Activated CD4-positive, alpha-beta T cell treated with anti-CD3 and anti-CD28 coated beads, Interleukin-2, amount 50 U/mL, for 48 hours (primary cell): ENCODE data around the gene OTOS.

Experiments
- DNase-seq, 2 experiments: peaks; one replicate each; pipeline ENCODE4 v3.0.0-alpha.2; 2020

OTOS gene

DNA sequence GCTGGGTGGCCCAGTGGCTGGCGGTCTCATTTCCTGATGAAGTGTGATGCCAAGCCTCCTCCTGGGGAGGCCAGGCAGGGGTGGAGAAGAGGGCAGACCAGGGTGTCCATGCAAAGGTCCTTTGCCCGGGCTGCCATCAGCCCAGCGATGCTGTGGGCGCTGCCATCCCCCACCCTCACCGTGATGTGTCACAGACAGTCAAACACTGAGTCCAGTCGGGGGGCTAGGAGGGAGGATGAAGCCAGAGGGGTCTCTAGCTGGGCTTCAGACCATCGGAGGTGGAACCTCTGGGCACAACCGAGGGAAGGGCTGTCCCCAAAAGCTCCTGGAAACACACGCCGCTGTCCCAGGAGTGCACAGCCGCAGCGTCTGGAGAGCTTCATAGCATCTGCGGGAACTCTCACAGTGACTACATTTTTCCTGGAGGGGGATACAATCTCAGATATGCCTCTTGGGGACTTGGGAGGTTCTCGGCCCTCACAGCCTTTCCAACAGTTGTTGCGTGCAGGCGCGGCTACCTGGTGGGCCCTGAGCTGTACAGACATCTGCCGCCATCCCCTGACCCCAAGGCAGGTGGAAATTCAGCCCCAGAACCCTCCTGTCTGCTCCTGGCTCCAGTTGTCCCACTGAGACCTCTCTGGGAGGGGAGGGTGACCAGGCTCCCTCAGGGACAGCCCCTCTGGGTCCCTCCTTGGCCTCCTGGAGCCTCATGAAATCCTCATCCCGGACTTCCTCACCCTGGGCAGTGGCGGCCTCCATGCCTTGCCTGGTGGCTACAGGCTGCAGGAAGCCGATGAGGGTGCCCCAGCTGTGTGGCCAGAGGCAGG is 26.5 kb upstream of the OTOS start:
- DNase-seq, result no peak

- no peak for DNase-seq
Observed at GRCh38 chr2:240166191-240166590, 25.7 kb upstream of the OTOS start.

GRCh38 chr2:240165661-240166060 is 25.2 kb upstream of the OTOS start:
- DNase-seq, result no peak

DNA sequence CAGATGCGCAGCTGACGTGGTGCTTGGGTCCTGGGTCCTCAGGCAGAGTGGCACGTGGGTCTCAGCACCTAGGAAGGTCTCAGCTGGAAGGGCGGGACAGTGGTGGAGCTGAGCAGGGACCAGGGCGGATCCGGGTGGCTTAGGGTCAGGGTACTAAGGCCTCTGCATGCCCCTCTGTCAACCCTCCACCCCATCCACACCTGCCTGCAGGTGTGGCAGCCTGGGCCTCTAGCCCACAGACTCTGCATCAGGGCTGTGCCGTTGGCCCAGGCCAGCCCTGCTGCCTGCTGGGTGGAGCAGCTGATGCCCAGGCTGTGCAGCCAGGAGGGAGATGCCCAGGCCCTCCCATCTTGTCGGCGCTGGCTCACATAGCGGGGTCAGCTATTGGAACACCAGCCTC is 24.6 kb upstream of the OTOS start:
- no peak for DNase-seq

DNA sequence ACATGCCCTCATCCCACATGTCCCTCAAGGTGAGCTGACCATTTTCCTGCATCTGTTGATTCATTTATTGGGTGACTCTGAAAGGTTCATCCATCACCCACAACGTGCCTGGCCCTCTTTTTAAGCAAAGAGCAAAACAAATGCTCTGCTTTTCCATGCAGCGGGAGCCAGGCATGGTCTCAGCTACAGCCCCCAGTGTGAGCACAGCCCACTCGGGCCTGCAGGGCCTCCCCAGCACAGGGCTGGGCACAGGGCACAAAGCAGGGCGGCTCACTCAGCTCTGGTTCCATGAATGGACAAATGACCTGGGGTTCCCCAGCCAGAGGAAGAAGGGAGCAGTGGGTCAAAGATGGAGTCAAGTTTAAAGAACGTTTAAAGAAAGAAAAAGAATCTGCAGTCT is 24.1 kb upstream of the OTOS start:
- DNase-seq, result no peak

DNA sequence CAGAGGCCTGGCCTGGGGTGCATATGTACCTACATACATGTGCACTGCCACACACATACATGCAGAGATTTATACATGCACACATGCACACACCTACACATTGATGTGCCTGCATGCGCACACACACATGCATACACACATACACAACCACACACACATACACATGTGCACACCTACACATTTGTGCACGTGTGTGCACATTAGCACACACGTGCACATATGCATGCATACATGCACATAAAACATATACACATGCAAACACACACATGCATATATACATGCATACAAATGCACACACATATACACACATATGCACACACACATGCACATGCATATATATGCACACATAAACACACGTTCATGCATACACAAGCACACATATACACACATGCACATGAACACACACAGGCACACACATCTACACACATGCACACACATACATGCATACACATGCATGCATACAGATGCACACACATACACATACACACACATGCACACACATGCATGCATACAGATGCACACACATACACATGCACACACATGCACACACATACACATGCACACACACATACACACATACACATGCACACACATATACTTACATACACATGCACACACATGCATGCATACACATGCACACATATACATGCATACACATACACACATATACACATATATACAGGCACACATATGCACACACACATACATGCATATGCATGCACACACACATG is 23.6 kb upstream of the OTOS start:
- DNase-seq, result no peak

DNA sequence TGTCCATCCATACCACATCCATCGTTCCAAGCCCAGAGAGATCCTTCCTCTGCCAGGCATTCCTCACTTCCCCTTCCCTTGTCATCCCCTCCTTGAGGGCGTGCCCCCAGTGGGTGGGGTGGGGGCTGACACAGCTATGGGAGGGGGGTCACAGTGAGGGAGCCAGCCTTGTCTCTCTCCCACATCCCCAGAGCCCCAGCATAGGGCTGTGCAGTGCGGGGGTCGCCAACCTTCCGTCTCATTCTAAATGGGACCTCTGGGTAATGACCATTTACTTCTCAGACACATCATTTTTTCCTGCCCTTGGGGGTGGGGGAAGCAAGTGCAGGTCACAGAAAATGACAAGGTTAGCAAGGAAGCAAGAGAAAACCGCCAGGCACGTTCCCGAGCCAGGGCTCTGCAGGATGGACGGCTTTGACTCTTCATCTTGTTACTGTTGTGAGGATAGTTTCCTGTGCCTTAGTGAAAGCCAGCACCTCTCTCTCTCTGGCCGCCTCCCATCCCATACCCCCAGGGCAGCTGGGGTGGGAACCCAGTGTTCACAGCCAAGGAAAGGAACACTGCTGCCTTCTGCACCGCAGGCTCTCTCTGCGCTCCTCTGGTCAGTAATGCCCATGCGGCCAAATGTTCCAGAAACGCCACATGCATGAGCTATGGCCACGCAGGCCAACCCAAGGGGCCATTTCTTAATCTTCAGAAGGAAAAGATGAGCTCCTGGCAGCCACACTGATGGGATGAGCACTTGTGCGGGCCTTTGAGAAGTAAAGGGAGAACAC is 22.7 kb upstream of the OTOS start:
- no peak for DNase-seq

DNA sequence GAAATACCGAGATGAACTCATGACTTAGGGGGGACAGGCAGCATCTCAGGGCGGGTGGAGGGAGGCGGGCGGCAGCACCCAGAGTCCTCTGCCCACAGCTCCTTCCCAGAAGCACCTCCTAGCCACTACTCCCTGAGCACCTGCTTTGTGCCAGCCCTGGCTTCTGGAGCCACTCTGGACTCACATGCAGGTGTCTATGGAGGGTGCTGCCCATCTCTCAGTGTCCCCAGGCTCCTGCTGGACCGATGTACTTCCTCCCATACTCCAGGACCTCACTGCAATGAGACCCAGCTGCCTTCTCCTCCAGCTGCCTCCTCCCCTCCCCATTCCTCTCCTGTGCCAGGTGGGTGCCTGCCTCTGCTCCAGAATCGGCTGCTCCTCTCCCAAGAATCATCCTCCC is 22.1 kb upstream of the OTOS start:
- DNase-seq, result no peak

- DNase-seq, result no peak
Observed at GRCh38 chr2:240162032-240162431, 21.6 kb upstream of the OTOS start.

DNA sequence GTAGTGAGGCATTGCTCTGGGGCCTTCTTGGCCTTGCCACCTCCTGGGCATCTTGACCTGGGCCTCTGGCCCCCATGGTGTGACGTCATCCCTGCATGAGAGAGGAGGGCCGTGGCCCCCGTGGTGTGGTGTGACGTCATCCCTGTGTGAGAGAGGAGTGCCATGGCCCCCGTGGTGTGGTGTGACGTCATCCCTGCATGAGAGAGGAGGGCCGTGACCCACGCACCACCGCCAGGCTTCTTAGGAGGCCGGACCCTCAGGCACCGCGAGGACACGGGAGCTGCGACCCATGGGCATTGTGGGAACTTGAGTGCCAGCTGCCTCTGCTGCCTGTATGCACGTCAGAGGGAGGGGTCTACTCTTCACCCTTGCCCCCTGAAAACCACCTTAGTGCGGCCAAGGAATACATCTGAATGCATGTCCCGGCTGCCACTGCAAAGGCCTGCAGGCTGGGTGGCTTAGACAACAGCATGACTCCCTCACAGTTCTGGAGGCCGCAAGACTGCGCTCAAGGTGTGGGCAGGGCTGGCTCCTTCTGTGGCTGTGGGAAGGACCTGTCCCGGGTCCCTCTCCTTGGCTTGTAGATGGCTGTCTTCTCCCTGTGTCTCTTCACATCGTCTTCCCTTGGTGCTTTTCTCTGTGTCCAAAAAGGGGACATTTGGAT is 20.8 kb upstream of the OTOS start:
- DNase-seq, result no peak

DNA sequence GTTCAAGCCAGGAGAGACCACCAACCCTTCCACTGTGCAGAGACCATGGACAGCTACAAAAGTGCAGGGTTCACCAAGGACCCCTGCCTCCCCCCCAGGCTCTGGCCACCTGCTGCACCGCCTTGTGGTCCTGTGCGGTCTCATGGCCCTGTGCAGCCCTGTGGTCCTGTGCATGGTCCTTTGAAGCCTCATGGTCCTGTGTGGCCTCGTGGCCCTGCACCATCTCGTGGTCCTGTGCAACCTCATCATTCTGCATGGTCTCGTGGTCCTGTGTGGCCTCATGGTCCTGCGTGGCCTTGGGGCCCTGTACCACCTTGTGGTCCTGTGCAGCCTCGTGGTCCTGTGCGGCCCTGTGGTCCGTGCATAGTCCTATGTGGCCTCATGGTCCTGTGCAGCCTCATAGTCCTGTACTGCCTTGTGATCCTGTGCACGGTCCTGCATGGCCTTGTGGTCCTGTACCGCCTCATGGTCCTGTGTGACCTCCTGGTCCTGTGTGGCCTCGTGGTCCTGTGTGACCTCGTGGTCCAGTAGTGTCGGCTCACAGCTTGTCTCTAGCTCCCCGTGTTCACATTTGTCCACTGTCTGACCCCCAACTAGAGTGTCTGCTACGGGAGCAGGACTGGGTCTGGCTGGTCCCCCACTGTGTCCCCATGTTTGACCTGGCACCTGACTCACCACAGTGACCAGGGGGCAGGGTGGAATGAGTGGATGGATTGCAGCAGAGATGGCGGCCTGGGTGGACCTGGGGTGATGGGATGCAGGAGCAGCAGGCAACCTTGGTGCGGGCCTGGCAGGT is 20.0 kb upstream of the OTOS start:
- DNase-seq, result no peak

GRCh38 chr2:240159251-240159839 is 18.9 kb upstream of the OTOS start:
- DNase-seq, result no peak

- no peak for DNase-seq
Observed at GRCh38 chr2:240157147-240157470, 16.7 kb upstream of the OTOS start.

GRCh38 chr2:240156435-240157146 is 16.1 kb upstream of the OTOS start:
- no peak for DNase-seq

GRCh38 chr2:240155745-240156390 is 15.4 kb upstream of the OTOS start:
- no peak for DNase-seq

DNA sequence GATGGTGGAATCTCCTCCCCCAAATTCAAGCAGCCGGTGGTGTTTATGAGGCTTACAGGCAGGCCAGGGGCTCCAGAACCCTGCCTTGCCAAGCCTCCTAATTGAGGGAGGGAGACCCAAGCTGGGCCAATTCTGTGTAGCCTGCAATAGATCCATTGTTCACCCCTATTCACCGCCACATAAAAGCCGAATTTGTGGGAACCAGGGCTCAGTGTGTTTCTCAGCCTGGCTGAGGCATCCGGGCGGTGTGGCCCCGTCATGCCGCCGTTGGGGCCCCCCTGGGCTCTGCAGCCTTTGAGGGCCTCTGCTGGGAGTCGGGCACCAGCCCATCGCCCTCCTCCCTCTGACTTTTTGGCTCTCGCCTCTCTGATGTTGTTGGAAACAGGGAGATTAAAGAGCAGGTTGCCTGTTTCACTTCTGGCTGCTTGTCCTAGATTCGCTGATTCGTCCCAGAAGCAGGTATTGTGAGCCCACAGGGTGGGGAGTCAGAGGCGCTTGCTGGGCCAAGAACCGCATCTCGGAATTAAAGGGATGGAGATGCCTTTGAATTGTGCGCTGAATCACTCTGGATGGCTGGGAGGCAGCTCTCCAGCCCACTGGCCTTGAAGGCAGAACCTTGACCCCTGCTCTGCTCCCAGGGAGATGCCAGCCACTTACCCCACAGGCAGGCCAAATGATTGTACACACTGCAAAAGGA is 14.7 kb upstream of the OTOS start:
- DNase-seq, result no peak

DNA sequence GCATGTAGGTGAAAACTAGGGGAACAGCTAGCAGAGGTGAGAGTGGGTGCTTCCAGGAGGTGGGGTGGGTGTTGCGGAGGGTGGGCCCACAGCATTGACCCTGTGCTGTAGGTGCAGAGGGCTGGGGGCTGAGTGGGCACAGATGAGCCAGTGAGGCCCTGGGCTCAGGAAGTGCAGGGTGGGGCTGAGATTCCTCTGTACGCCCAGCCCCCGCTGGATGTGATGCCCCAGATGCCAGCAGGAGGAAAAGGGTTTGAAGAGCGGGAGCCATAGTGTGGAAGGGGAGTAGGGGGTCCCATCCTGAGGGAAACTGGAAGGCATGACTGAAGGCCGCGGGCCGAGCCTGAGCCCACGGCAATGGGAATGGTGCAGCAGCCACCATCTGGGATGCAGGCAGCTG is 14.1 kb upstream of the OTOS start:
- DNase-seq, result no peak

GRCh38 chr2:240153418-240153817 is 13.0 kb upstream of the OTOS start:
- no peak for DNase-seq

DNA sequence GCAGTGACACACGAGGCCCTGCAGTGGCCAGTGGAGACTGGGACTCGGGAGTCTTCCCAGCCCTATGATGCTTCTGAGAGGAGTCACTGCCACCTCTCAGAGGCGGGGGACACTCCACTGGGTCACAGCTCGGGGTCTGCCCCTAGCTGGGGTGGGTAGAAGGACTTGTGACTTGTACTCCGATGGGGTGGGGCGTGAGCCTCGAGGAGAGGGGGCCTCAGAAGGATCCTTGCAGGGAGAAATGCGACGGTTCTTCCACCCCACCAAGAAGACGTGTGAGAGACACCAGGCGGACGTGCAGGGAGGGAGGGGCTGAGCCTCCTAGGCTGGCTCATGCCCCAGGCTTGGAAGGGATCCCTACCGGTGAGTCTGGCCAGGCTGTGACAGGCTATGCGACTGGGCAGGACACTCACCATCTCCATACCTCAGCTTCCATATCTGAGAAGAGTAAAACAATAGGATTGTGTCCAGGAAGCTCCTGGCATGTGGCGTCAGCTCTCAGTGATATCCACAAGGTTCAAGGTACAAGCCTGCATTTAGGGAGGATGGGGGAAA is 11.1 kb upstream of the OTOS start:
- no peak for DNase-seq
